Measurements from ENCODE around the gene C2orf78. TPM values are rescaled to one million over a fixed set of nuclear protein-coding genes. Genes with fewer than 3 reads are reported as not detected.
"Not testable (repeated sequence)": the region's sequence is repeated elsewhere in the genome, so short reads cannot be mapped to it uniquely, and the experiment has no call there.

The C2orf78 gene
- total and polyA plus RNA-seq, 2 of the 4 experiments (the other 2 are of a cell fraction) = 0.03 TPM; not detected in 1

DNA sequence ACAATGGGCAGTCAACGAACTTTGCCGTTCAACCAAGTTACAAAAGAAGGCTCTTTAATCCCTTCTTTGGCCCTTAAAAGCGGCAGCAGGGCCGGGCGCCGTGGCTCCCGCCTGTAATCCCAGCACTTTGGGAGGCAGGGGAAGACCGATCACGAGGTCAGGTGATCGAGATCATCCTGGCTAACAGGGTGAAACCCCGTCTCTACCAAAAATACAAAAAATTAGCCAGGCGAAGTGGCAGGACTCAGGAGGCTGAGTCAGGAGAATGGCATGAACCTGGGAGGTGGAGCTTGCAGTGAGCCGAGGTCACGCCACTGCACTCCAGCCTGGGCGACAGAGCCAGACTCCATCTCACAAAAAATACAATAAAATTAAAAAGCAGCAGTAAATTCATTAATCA is 581 bp upstream of the C2orf78 start:
- H4K5ac ChIP-seq (ENCODE audit: low read depth, low read length); H2BK5ac ChIP-seq (ENCODE audit: low read depth, low read length, poor library complexity, severe bottlenecking); DNase-seq; H4K91ac ChIP-seq (ENCODE audit: insufficient read depth, low read depth, low read length); H3K9me1 ChIP-seq (ENCODE audit: insufficient read depth, low read length); H2AK9ac ChIP-seq (replicated peaks; ENCODE audit: low read depth, low read length, poor library complexity); H2AK5ac ChIP-seq (ENCODE audit: low read depth, low read length); BruUV-seq (replicated peaks); H4K20me1 ChIP-seq (ENCODE audit: insufficient read depth, low read length); H3K56ac ChIP-seq (ENCODE audit: extremely low read depth, insufficient read depth, low read length); H2BK120ac ChIP-seq (ENCODE audit: low read depth, low read length); dilution Hi-C loops (cut with HindIII; ENCODE audit: low sequenced_read_pairs, unreplicated experiment); in situ Hi-C loops (cut with MboI; ENCODE audit: low sequenced_read_pairs); CTCF ChIA-PET; H2BK15ac ChIP-seq (ENCODE audit: low read depth, low read length); H3K4ac ChIP-seq (ENCODE audit: low read depth, low read length); ATAC-seq (ENCODE audit: low read depth); H3K4me3 ChIP-seq (ENCODE audit: insufficient read depth, low read depth, low read length); H3K9ac ChIP-seq (ENCODE audit: low read depth, low read length); H3K14ac ChIP-seq (replicated peaks; ENCODE audit: low read depth, low read length); H3K36me3 ChIP-seq (ENCODE audit: control insufficient read depth, insufficient read depth, low read length); H3K27ac ChIP-seq (ENCODE audit: insufficient read depth, low read length); H4K8ac ChIP-seq (ENCODE audit: low read depth in 2 of 2, low read length in 2 of 2); H2BK20ac ChIP-seq (ENCODE audit: low read depth, low read length); H3K27me3 ChIP-seq (ENCODE audit: control insufficient read depth, insufficient read depth, low read length); H3K4me2 ChIP-seq (ENCODE audit: low read depth, low read length); H2AFZ ChIP-seq (replicated peaks; ENCODE audit: low read length, poor library complexity); H3K23ac ChIP-seq (ENCODE audit: low read depth, low read length); H3K18ac ChIP-seq (ENCODE audit: low read depth, low read length); H3K4me1 ChIP-seq (ENCODE audit: control insufficient read depth, insufficient read depth, low read length); H3K9me3 ChIP-seq (ENCODE audit: control insufficient read depth, insufficient read depth, low read length); intact Hi-C loops (cut with micrococcal nuclease); POLR2A ChIA-PET (ENCODE audit: unreplicated experiment): not testable (repeated sequence)
- no CpG with 5 or more reads among the region's 15 CpGs for WGBS, 2 experiments (ENCODE audit: extremely low coverage in 2 of 2, insufficient read length in 1 of 2)
- peaks cover 7 to 13% of the 10 kb centered on the region in 2 experiments; a peak in 2 of 4 replicates for H3K79me1 ChIP-seq (ENCODE audit: low read depth in 1 of 2, low read length in 2 of 2)

Measured in IMR-90 (cell line).